NCI-H2227 (cell line): ENCODE data around the gene KIRREL3.

ENCODE experiments used
- DNase-seq: peaks from one replicate; lab custom pipeline; 2025; ENCODE audit not compliant: unreplicated experiment; lab: John Stamatoyannopoulos, UW

KIRREL3 gene

GRCh38 chr11:126683766-126684728 lies 316.5 kb downstream of the KIRREL3 start:
- no peak for DNase-seq

GRCh38 chr11:126682590-126682989 lies 318.0 kb downstream of the KIRREL3 start:
- no peak for DNase-seq

GRCh38 chr11:126680700-126681099 lies 319.9 kb downstream of the KIRREL3 start:
- no peak for DNase-seq

- DNase-seq: peak; percentile 14
Measured at GRCh38 chr11:126680131-126680530, 320.4 kb downstream of the KIRREL3 start.

GRCh38 chr11:126679033-126679432 lies 321.5 kb downstream of the KIRREL3 start:
- no peak for DNase-seq

- no peak for DNase-seq
Measured at GRCh38 chr11:126676536-126676935, 324.0 kb downstream of the KIRREL3 start.

- DNase-seq: no peak
Measured at GRCh38 chr11:126673319-126673718, 327.3 kb downstream of the KIRREL3 start.

GRCh38 chr11:126669416-126669815 lies 331.2 kb downstream of the KIRREL3 start:
- DNase-seq: no peak

- DNase-seq: no peak
Measured at GRCh38 chr11:126664643-126665042, 335.9 kb downstream of the KIRREL3 start.

- no peak for DNase-seq
Measured at GRCh38 chr11:126663749-126664592, 336.6 kb downstream of the KIRREL3 start.

GRCh38 chr11:126662035-126662790 lies 338.4 kb downstream of the KIRREL3 start:
- DNase-seq: no peak

GRCh38 chr11:126660761-126661425 lies 339.7 kb downstream of the KIRREL3 start:
- DNase-seq: no peak

GRCh38 chr11:126660321-126660720 lies 340.2 kb downstream of the KIRREL3 start:
- no peak for DNase-seq

- DNase-seq: no peak
Measured at GRCh38 chr11:126658306-126659056, 342.1 kb downstream of the KIRREL3 start.

GRCh38 chr11:126655807-126656128 lies 344.8 kb downstream of the KIRREL3 start:
- no peak for DNase-seq

GRCh38 chr11:126654886-126655806 lies 345.4 kb downstream of the KIRREL3 start:
- DNase-seq: no peak

- DNase-seq: no peak
Measured at GRCh38 chr11:126653040-126653439, 347.5 kb downstream of the KIRREL3 start.

- no peak for DNase-seq
Measured at GRCh38 chr11:126647735-126648134, 352.8 kb downstream of the KIRREL3 start.
